ENCODE measurements around the gene FNIP1.
"Not testable (repeated sequence)": the region's sequence is repeated elsewhere in the genome, so short reads cannot be mapped to it uniquely, and the experiment has no call there.

DNA sequence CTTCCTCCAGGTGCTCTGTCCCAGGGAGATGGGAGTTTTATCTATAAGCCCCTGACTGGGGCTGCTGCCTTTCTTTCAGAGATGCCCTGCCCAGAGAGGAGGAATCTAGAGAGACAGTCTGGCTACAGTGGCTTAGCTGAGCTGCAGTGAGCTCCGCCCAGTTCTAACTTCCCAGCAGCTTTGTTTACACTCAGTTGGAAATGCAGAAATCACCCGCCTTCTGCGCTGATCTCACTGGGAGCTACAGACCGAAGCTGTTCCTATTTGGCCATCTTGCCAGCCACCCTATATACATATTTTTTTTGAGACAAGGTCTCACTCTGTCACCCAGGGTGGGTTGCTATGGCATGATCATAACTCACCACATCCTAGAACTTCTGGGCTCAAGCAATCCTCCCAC, 67.5 kb downstream of the FNIP1 start:
- TF ChIP-seq, protein P1, sequence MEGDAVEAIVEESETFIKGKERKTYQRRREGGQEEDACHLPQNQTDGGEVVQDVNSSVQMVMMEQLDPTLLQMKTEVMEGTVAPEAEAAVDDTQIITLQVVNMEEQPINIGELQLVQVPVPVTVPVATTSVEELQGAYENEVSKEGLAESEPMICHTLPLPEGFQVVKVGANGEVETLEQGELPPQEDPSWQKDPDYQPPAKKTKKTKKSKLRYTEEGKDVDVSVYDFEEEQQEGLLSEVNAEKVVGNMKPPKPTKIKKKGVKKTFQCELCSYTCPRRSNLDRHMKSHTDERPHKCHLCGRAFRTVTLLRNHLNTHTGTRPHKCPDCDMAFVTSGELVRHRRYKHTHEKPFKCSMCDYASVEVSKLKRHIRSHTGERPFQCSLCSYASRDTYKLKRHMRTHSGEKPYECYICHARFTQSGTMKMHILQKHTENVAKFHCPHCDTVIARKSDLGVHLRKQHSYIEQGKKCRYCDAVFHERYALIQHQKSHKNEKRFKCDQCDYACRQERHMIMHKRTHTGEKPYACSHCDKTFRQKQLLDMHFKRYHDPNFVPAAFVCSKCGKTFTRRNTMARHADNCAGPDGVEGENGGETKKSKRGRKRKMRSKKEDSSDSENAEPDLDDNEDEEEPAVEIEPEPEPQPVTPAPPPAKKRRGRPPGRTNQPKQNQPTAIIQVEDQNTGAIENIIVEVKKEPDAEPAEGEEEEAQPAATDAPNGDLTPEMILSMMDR (IDR thresholded peaks at IDR 0.05): not testable (repeated sequence)
- TF ChIP-seq EZH2 (IDR thresholded peaks at IDR 0.05; ENCODE audit: borderline replicate concordance, insufficient read depth, low read depth, low read length, poor library complexity, severe bottlenecking): not testable (repeated sequence)
